ENCODE measurements around the gene APOL4.
A peak's percentile ranks its signal among the peaks of the same experiment; 100 is the strongest.
"Not testable (repeated sequence)": the region's sequence is repeated elsewhere in the genome, so short reads cannot be mapped to it uniquely, and the experiment has no call there.

APOL4 gene

DNA sequence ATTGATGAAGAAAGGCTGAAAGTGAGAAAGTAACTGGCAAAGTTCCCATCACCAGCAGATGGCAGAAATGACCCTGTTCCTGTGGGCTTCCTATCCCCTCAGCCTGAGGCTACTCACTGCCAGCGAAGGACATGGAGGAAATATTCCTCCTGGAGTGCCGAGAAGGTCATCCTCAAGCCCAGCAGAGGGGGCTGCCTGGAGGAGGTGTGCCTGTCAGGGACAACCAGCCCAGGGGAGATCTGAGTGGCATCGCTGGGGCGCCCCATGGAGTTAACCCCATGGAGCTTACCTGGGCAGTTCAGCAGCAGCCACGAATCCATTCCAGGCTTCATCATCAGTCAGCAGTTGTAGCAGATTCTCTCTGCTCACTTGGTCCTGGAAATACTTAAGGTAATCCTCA is 29.4 kb upstream of the APOL4 start:
- DNase-seq, ATAC-seq: not testable (repeated sequence)

DNA sequence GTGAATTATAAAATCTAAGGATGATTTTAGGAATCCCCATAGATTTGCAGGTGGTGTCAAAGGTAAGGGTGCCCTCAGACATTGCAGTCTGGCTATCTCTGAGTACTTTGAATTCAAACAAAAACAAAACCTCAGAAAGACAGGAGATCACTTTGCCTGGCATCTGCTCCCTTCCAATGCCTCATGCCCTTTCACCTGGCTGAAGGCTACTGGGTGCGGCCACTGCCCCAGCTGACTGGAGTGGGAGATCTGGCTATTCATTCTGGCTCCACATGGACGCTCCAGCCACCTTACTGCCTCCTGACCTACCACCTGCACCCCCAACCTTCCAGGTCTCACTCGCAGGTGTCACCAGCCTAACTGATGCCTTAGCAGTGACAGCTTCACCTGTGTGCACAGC is 28.0 kb upstream of the APOL4 start:
- ATAC-seq, DNase-seq: not testable (repeated sequence)

DNA sequence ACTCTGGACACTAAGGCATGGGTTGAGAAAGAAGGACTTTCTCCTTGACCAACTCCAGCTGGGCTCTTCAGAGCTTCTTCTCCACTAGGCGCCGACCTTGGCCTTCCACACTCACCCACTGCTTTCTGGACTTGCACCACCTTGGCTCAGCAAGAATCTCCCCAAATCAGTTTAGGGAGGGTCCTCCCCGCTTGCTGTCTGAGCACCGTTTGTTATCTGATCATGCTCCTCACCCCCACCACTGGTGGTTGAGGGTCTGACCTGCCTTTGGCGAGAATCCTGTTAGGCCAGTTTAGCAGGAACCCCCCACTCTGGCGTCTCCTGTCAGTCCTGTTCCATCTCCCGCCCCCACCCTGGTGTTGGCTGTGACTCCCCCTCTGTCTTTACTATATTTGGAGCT is 27.3 kb upstream of the APOL4 start:
- no peak for ATAC-seq
- DNase-seq, result no peak

- ATAC-seq, DNase-seq: not testable (repeated sequence)
Measured at GRCh38 chr22:36228369-36228768, 26.8 kb upstream of the APOL4 start.

GRCh38 chr22:36227806-36228205 is 26.2 kb upstream of the APOL4 start:
- DNase-seq (no peak), ATAC-seq (no peak)

GRCh38 chr22:36227396-36227795 is 25.8 kb upstream of the APOL4 start:
- ATAC-seq, result no peak
- DNase-seq, result peak; percentile 24

DNA sequence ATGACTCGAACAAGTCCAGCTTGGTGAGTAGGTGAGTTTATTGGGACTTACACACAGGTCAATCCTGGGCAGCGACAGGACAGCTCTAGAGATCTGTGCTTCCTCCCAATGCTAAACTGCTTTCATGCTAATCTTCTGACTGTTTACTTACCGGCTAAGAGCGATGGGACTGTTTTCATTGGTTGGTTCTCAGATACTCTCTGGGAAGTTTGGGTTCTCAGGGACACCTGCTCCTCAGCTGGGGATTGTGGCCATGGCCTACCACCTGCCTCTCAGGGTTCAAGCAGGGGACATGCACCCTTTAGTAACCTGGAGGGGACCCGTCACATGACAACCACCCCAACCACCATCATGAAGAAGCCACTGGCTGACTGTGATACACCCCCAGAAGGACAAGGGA is 24.6 kb upstream of the APOL4 start:
- no peak for ATAC-seq
- no peak for DNase-seq

DNA sequence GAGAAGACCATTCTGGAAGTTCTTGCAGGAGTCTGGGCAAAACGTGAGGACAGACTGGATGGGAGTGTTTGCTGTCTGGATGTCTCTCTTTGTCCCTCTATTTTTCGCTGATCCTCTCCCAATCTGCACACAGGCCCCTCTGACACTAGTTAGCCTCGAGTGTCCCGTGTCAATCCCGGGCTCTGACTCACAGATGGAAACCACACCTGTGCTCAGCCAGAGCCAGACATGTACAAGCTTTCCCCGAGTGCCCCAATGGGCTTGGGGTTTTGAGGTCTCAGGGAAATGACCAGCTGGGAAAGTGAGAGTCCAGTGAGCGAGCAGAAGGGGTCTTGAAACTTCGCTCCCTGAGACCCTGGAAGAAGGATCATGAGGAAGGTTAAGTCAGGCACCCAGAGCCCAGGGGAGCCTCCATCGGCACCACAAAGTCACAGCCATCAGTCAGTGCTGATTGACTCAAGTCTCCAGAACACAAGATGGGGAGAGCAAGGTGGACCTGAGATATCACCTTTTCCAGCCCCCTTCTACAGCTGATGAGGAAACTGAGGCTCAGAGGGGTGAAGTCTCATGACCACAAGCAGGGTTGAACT is 23.8 kb upstream of the APOL4 start:
- no peak for DNase-seq
- ATAC-seq, result no peak

DNA sequence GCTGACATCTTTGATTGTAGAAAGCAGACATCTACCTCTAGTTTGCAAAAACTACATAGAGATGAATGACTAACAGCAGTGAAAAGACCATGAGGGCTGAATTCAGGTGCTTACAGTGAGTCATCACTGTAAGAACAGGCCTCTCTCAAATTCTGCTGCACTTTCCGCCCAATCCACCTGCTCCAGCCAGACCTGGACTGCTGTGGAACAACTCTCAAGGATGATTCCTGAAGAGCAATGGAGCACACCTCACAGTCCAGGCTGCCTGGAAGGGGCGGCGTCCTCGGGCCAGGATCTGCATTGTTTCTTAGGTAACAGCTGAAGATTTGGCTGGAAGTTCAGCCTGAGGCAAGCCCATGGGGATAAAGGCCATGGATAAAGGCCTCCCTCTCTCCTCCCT is 22.6 kb upstream of the APOL4 start:
- no peak for DNase-seq
- no peak for ATAC-seq

- DNase-seq (no peak), ATAC-seq (no peak)
Measured at GRCh38 chr22:36223504-36223903, 21.9 kb upstream of the APOL4 start.

GRCh38 chr22:36222887-36223450 is 21.4 kb upstream of the APOL4 start:
- ATAC-seq (no peak), DNase-seq (no peak)

DNA sequence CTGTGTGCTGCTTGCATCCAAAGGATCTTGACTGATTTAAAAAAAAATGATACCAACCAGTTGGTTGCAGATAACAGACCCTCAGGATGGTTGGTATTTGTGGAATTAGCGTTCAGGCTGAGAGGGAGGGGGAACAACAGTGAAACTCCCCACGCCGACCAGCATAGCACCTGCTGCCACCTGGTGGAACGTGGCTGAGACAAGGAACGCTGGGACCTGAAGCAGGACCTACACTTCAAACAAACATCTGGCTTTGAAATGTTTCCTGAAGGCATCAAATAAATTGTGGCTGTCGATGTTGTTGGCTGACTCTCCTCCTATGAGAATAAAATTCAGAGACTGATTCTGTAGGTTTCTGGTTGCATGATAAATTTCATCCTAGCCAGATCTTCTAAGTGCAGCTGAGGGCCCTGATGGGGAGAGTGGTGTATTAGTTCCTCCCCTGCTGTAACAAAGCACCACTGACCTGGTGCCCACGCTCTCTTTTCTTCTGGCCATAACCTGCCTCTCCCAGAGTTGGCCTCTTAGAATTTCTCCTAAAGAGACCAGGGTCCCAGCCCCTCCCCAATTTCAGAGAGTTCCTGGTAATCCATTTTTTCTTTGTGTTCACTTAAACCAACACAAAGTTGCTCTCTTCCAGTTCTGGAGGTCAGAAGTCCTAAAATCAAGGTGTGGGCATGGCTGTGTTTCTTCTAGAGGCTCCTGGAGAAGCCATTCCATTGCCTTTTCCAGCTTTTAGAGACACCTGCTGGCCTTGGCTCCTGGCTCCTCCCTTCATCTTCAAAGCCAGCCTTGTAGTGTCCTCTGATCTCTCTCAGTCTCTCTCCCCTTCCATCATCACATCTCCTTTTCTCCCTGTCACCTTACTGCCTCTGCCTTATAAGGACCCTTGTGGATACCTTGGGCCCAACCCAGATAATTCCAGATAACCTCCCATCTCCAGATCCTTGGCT is 20.5 kb upstream of the APOL4 start:
- DNase-seq (peak; percentile 63), ATAC-seq (peak; percentile 59)

DNA sequence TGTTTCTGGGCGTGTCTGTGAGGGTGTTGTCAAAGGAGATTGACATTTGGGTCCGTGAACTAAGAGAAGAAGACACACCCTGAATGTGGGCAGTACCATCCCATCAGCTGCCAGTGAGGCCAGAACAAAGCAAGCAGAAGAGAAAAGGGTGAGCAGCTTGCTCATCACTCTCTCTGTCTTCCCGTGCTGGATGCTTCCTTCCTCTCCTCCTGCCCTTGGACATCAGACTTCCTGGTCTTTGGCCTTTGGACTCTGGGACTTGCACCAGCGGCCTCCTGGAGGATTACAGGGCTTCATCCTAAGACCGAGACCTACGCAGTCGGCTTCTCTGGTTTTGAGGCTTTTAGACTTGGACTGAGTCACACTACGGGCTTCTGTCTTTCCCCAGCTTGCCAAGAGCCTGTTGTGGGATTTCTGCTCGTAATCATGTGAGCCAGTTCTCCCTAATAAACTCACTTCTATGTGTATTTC is 18.9 kb upstream of the APOL4 start:
- DNase-seq (no peak), ATAC-seq (no peak)

GRCh38 chr22:36218648-36219193 is 17.1 kb upstream of the APOL4 start:
- no peak for ATAC-seq

GRCh38 chr22:36215981-36216380 is 14.4 kb upstream of the APOL4 start:
- no peak for ATAC-seq

More at GRCh38 chr22:36218648-36219193, 17.1 kb upstream of the APOL4 start:
- DNase-seq, result no peak

GRCh38 chr22:36213586-36213985 is 12.0 kb upstream of the APOL4 start:
- no peak for ATAC-seq
- no peak for DNase-seq

More at GRCh38 chr22:36215981-36216380, 14.4 kb upstream of the APOL4 start:
- DNase-seq, result no peak

- ATAC-seq (no peak), DNase-seq (no peak)
Measured at GRCh38 chr22:36212901-36213300, 11.3 kb upstream of the APOL4 start.

- DNase-seq (no peak), ATAC-seq (no peak)
Measured at GRCh38 chr22:36211237-36211861, 9.7 kb upstream of the APOL4 start.

GRCh38 chr22:36210224-36210623 is 8.6 kb upstream of the APOL4 start:
- ATAC-seq (no peak), DNase-seq (no peak)

GRCh38 chr22:36209488-36209908 is 7.9 kb upstream of the APOL4 start:
- ATAC-seq, DNase-seq: not testable (repeated sequence)

DNA sequence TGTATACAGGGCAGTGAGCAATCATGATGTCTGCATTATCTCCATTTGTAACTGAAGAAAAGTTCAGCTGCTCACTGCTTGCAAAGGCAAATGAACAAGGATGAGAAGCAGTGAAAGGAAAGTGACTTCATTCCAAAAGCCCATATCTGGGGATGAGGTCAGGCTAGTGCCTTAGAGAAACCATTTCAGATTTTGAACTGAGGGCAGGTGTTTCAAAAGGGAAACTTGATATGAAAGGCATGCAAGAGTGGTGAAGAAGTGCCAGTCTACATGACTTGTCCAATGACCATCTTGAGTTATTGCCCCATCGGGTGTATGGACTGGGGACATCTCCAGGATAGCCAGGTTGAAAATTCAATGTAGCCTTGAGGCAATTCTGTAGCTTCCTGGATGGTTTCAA is 7.3 kb upstream of the APOL4 start:
- no peak for DNase-seq
- ATAC-seq, result no peak

GRCh38 chr22:36208162-36208765 is 6.7 kb upstream of the APOL4 start:
- no peak for DNase-seq
- no peak for ATAC-seq
